GM23338 (cell line): ENCODE measurements around the gene CCDC102A. TPM values are rescaled to one million over a fixed set of nuclear protein-coding genes. Genes with fewer than 3 reads are reported as not detected.

Experiments used
- ATAC-seq: fragments of 200-7000 bp; cut with Tn5 transposase; 3 replicates; pipeline ENCODE4 v1.9.1; 2020
- DNase-seq: peaks from one replicate; pipeline ENCODE4 v3.0.0-alpha.2; 2015; ENCODE audit warnings: low spot score
- H2AFZ ChIP-seq: fragments of 200-600 bp; sonication (generic); 2 replicates; pipeline ENCODE4 v1.8.0; 2016; ENCODE audit warnings: antibody characterized with exemption, mild to moderate bottlenecking, moderate library complexity
- H3F3A ChIP-seq: fragments of 200-600 bp; sonication (generic); replicated peaks from 2 replicates; pipeline ENCODE4 v1.8.0; 2017; ENCODE audit warnings: antibody characterized with exemption, mixed run types, low read depth
- H3K27ac ChIP-seq: fragments of 200-600 bp; sonication (generic); 2 replicates; pipeline ENCODE4 v1.6.1; 2016; ENCODE audit warnings: low read depth
- H3K27me3 ChIP-seq: fragments of 200-600 bp; sonication (generic); 2 replicates; pipeline ENCODE4 v1.8.0; 2016; ENCODE audit warnings: mild to moderate bottlenecking, mixed run types, moderate library complexity; ENCODE audit not compliant: insufficient read depth
- H3K36me3 ChIP-seq: fragments of 200-600 bp; sonication (generic); 2 replicates; pipeline ENCODE4 v1.8.0; 2016; ENCODE audit warnings: mild to moderate bottlenecking; ENCODE audit not compliant: insufficient read depth
- H3K4me1 ChIP-seq: fragments of 200-600 bp; sonication (generic); 2 replicates; pipeline ENCODE4 v1.8.0; 2016; ENCODE audit warnings: mild to moderate bottlenecking, moderate library complexity; ENCODE audit not compliant: insufficient read depth
- H3K4me2 ChIP-seq: fragments of 200-600 bp; sonication (generic); 2 replicates; pipeline ENCODE4 v1.7.1; 2017; ENCODE audit warnings: mixed run types
- H3K4me3 ChIP-seq: fragments of 200-600 bp; sonication (generic); 2 replicates; pipeline ENCODE4 v1.6.1; 2016; ENCODE audit warnings: mixed run types
- H3K79me2 ChIP-seq: fragments of 200-600 bp; sonication (generic); replicated peaks from 2 replicates; pipeline ENCODE4 v1.8.0; 2017; ENCODE audit warnings: mild to moderate bottlenecking; ENCODE audit not compliant: insufficient read depth
- H3K9me2 ChIP-seq: fragments of 200-600 bp; sonication (generic); 2 replicates; pipeline ENCODE4 v1.8.0; 2017; ENCODE audit not compliant: insufficient read depth
- H4K20me1 ChIP-seq: fragments of 200-600 bp; sonication (generic); replicated peaks from 2 replicates; pipeline ENCODE4 v1.8.0; 2017; ENCODE audit warnings: mild to moderate bottlenecking; ENCODE audit not compliant: insufficient read depth
- H3K27ac Mint-ChIP-seq: 2 replicates; pipeline ENCODE4 v1.8.0; 2020; ENCODE audit warnings: inconsistent platforms, mild to moderate bottlenecking, moderate library complexity, mixed read lengths
- H3K27me3 Mint-ChIP-seq: 3 replicates; pipeline ENCODE4 v1.8.0; 2022; ENCODE audit warnings: low read depth, mild to moderate bottlenecking, moderate library complexity, mixed read lengths, inconsistent platforms; ENCODE audit not compliant: insufficient read depth, poor library complexity
- H3K36me3 Mint-ChIP-seq: 3 replicates; pipeline ENCODE4 v1.8.0; 2021; ENCODE audit warnings: low read depth, mild to moderate bottlenecking, inconsistent platforms, moderate library complexity, mixed read lengths
- H3K4me1 Mint-ChIP-seq: 3 replicates; pipeline ENCODE4 v1.8.0; 2020; ENCODE audit warnings: mild to moderate bottlenecking, inconsistent platforms, mixed read lengths
- H3K4me3 Mint-ChIP-seq: 3 replicates; pipeline ENCODE4 v1.8.0; 2021; ENCODE audit warnings: moderate library complexity, mild to moderate bottlenecking, inconsistent platforms, mixed read lengths
- H3K9me3 Mint-ChIP-seq: 3 replicates; pipeline ENCODE4 v1.8.0; 2020; ENCODE audit warnings: moderate library complexity, mild to moderate bottlenecking, inconsistent platforms, mixed read lengths
- CREB1 ChIP-seq: fragments of 250-450 bp; sonication (Bioruptor Pico); IDR thresholded peaks from 2 replicates; pipeline ENCODE4 v1.5.0; 2020; ENCODE audit warnings: low read depth, mild to moderate bottlenecking, moderate library complexity
- EZH2 ChIP-seq: fragments of 200-600 bp; sonication (generic); IDR thresholded peaks from one replicate; pipeline ENCODE4 v1.8.0; 2017; ENCODE audit warnings: antibody characterized with exemption, mild to moderate bottlenecking, low read depth; ENCODE audit not compliant: unreplicated experiment
- EZH2phosphoT487 ChIP-seq: fragments of 200-600 bp; sonication (generic); IDR thresholded peaks from one replicate; pipeline ENCODE4 v1.8.1; 2018; ENCODE audit warnings: antibody characterized with exemption; ENCODE audit not compliant: unreplicated experiment
- JUNB ChIP-seq: IDR thresholded peaks from one replicate; pipeline ENCODE4 v1.6.1; 2016; ENCODE audit warnings: antibody characterized with exemption; ENCODE audit not compliant: unreplicated experiment
- NANOG ChIP-seq: IDR thresholded peaks from 2 replicates; pipeline ENCODE4 v1.6.1; 2016; ENCODE audit warnings: antibody characterized with exemption, borderline replicate concordance
- STAT1 ChIP-seq: IDR thresholded peaks from one replicate; pipeline ENCODE4 v1.6.1; 2016; ENCODE audit warnings: antibody characterized with exemption; ENCODE audit not compliant: unreplicated experiment
- ZNF331 ChIP-seq: fragments of 250-450 bp; sonication (Bioruptor Pico); IDR thresholded peaks from 2 replicates; pipeline ENCODE4 v1.5.0; 2020; ENCODE audit warnings: low read depth, mild to moderate bottlenecking, moderate library complexity
- polyA plus RNA-seq: library from polyadenylated mRNA; unstranded; fragments of >200 nt; fragmentation: Nextera tagmentation; extraction: Ambion mirVana; gene quantifications from 2 replicates; pipeline ENCODE4 v1.2.1, GENCODE V29; 2016
- total RNA-seq: library from RNA; depleted of rRNA; stranded (reverse); fragments of >200 nt; shearing (Covaris generic); gene quantifications from 2 replicates; pipeline ENCODE4 v1.2.3, GENCODE V29; 2014
- TF ChIP-seq, protein P1 (sequence below), 2 experiments: fragments of 200-600 bp in 1 of 2; sonication (generic) in 1 of 2; conservative IDR thresholded peaks; 2 replicates each; pipeline versions ENCODE4 v1.5.1 to v1.6.1; 2016 to 2017; ENCODE audit warnings: antibody characterized with exemption in 2 of 2, low read depth in 2 of 2, mild to moderate bottlenecking in 2 of 2, moderate library complexity in 1 of 2
- TF ChIP-seq, protein P2 (sequence below): fragments of 250-450 bp; sonication (Bioruptor Pico); IDR thresholded peaks from 2 replicates; pipeline ENCODE4 v1.5.0; 2020; ENCODE audit warnings: mild to moderate bottlenecking, moderate library complexity

Gene CCDC102A
- total and polyA plus RNA-seq, 2 experiments from 2014 or later, result 2.0 to 5.2 TPM

DNA sequence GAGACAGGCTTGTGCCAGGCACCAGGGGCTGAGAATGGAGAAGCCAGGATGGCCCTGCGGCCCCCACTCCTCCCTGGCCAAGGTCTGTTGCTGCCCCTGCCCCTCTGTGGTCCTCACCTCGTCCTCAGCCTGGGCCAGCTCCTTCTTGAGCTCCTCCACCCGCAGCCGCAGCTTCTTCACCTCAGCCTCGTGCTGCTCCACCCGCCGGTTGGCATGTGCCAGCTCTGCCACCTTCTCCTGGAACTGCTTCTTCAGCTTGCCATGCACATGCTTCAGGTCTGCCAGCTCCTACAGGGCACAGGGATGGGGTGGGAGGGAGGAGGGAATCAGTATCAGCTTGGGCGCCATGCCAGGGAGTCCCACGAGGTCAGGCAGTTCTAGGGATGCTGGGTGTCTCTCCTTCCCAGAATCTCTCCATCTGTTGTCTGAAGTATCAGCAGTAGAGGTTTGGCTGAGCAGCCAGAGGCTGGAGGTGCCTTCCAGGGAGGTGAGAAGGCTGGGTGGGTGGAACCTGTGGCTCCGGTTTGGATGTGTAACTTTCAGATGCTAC lies 20.1 kb downstream of the CCDC102A start:
- Mint-ChIP-seq H3K9me3 (no peaks in the 10 kb centered on the region; the same call in 2 of the 3 replicates), H3K27ac (no peak overlapping the region), H3K27me3 (peaks cover 12% of the 10 kb centered on the region), H3K4me3 (no peak overlapping the region), H3K36me3 (peaks cover 6% of the 10 kb centered on the region; the same call in 1 of the 3 replicates), H3K4me1 (peaks cover 9% of the 10 kb centered on the region; the same call in 2 of the 3 replicates)
- Histone ChIP-seq H3K4me3 (no peak overlapping the region), H3K36me3 (no peaks in the 10 kb centered on the region), H3K4me2 (no peak overlapping the region), H3K79me2 (no peaks in the 10 kb centered on the region), H3F3A (no peaks in the 10 kb centered on the region), H4K20me1 (no peaks in the 10 kb centered on the region), H3K4me1 (0 out of 2 replicates have a peak, but pooled peaks cover 4% of the 10 kb centered on the region), H3K27ac (no peak overlapping the region), H3K27me3 (no peaks in the 10 kb centered on the region), H3K9me2 (no peaks in the 10 kb centered on the region), H2AFZ (no peak overlapping the region)
- DNase-seq (no peak), ATAC-seq (no peak)
- TF ChIP-seq, protein P1, sequence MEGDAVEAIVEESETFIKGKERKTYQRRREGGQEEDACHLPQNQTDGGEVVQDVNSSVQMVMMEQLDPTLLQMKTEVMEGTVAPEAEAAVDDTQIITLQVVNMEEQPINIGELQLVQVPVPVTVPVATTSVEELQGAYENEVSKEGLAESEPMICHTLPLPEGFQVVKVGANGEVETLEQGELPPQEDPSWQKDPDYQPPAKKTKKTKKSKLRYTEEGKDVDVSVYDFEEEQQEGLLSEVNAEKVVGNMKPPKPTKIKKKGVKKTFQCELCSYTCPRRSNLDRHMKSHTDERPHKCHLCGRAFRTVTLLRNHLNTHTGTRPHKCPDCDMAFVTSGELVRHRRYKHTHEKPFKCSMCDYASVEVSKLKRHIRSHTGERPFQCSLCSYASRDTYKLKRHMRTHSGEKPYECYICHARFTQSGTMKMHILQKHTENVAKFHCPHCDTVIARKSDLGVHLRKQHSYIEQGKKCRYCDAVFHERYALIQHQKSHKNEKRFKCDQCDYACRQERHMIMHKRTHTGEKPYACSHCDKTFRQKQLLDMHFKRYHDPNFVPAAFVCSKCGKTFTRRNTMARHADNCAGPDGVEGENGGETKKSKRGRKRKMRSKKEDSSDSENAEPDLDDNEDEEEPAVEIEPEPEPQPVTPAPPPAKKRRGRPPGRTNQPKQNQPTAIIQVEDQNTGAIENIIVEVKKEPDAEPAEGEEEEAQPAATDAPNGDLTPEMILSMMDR (conservative IDR thresholded peaks at IDR 0.05; ENCODE audit: low read depth in 2 of 2), result no peak
- TF ChIP-seq STAT1 (no peak), EZH2 (no peak), ZNF331 (no peak), CREB1 (no peak)

DNA sequence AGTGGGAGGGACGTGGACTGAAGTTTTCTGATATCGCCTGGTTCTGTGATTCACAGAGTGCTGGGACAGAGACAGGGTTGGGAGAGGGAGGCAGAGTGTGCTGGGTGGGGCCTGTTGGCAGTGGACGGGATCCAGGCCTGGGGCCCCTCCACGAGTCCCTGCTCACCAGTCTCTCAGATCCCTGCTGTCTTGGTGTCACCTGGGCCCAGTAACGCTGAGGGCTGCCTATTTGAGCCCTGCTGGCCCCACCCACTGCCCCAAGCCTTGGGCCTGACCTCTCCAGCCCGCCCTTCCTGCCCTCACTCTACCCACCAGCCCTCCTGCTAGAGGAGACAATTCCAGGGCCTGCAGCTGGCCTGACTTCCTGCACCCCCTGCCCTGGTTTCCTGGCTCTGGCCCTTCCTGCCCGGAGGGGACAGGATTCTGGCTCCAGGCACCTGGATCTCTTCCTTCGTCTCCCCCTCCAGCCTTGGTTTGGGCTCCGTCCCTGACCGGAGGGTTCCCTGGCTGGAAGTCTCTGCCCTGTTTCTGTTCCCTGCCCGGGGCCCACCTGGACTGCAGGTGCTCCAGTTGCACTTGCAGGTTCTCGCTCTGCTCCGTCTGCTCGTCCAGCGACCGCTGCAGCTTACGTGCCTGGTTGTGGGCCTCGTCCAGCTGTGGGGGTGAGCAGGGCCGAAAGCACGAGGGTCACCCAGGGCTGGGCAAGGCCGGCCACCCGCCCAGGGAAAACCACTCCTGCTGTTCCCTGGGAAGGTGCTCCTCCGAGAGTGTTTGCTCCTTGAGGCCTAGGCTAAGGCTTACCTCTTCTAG lies 21.4 kb downstream of the CCDC102A start:
- Histone ChIP-seq H4K20me1 (no peaks in the 10 kb centered on the region), H2AFZ (no peak overlapping the region), H3K27ac (no peak overlapping the region), H3K4me3 (no peak overlapping the region), H3F3A (no peaks in the 10 kb centered on the region), H3K4me1 (0 out of 2 replicates have a peak, but pooled peaks cover 4% of the 10 kb centered on the region), H3K9me2 (no peaks in the 10 kb centered on the region), H3K27me3 (no peaks in the 10 kb centered on the region), H3K4me2 (no peak overlapping the region), H3K36me3 (no peaks in the 10 kb centered on the region), H3K79me2 (no peaks in the 10 kb centered on the region)
- peak; percentile 12; the same call in 1 of the 3 replicates for ATAC-seq
- Mint-ChIP-seq H3K27ac (no peak overlapping the region), H3K36me3 (peaks cover 6% of the 10 kb centered on the region; the same call in 1 of the 3 replicates), H3K9me3 (no peaks in the 10 kb centered on the region), H3K4me3 (no peak overlapping the region), H3K27me3 (peaks cover 8% of the 10 kb centered on the region), H3K4me1 (peaks cover 9% of the 10 kb centered on the region; the same call in 1 of the 3 replicates)
- DNase-seq, result no peak
- no peak for TF ChIP-seq EZH2phosphoT487
- no peak for TF ChIP-seq ZNF331
- TF ChIP-seq JUNB, result no peak
- no peak for TF ChIP-seq STAT1
- TF ChIP-seq, protein P1 (conservative IDR thresholded peaks at IDR 0.05; ENCODE audit: low read depth in 2 of 2), result no peak
- no peak for TF ChIP-seq NANOG
- no peak for TF ChIP-seq CREB1
- TF ChIP-seq, protein P2, sequence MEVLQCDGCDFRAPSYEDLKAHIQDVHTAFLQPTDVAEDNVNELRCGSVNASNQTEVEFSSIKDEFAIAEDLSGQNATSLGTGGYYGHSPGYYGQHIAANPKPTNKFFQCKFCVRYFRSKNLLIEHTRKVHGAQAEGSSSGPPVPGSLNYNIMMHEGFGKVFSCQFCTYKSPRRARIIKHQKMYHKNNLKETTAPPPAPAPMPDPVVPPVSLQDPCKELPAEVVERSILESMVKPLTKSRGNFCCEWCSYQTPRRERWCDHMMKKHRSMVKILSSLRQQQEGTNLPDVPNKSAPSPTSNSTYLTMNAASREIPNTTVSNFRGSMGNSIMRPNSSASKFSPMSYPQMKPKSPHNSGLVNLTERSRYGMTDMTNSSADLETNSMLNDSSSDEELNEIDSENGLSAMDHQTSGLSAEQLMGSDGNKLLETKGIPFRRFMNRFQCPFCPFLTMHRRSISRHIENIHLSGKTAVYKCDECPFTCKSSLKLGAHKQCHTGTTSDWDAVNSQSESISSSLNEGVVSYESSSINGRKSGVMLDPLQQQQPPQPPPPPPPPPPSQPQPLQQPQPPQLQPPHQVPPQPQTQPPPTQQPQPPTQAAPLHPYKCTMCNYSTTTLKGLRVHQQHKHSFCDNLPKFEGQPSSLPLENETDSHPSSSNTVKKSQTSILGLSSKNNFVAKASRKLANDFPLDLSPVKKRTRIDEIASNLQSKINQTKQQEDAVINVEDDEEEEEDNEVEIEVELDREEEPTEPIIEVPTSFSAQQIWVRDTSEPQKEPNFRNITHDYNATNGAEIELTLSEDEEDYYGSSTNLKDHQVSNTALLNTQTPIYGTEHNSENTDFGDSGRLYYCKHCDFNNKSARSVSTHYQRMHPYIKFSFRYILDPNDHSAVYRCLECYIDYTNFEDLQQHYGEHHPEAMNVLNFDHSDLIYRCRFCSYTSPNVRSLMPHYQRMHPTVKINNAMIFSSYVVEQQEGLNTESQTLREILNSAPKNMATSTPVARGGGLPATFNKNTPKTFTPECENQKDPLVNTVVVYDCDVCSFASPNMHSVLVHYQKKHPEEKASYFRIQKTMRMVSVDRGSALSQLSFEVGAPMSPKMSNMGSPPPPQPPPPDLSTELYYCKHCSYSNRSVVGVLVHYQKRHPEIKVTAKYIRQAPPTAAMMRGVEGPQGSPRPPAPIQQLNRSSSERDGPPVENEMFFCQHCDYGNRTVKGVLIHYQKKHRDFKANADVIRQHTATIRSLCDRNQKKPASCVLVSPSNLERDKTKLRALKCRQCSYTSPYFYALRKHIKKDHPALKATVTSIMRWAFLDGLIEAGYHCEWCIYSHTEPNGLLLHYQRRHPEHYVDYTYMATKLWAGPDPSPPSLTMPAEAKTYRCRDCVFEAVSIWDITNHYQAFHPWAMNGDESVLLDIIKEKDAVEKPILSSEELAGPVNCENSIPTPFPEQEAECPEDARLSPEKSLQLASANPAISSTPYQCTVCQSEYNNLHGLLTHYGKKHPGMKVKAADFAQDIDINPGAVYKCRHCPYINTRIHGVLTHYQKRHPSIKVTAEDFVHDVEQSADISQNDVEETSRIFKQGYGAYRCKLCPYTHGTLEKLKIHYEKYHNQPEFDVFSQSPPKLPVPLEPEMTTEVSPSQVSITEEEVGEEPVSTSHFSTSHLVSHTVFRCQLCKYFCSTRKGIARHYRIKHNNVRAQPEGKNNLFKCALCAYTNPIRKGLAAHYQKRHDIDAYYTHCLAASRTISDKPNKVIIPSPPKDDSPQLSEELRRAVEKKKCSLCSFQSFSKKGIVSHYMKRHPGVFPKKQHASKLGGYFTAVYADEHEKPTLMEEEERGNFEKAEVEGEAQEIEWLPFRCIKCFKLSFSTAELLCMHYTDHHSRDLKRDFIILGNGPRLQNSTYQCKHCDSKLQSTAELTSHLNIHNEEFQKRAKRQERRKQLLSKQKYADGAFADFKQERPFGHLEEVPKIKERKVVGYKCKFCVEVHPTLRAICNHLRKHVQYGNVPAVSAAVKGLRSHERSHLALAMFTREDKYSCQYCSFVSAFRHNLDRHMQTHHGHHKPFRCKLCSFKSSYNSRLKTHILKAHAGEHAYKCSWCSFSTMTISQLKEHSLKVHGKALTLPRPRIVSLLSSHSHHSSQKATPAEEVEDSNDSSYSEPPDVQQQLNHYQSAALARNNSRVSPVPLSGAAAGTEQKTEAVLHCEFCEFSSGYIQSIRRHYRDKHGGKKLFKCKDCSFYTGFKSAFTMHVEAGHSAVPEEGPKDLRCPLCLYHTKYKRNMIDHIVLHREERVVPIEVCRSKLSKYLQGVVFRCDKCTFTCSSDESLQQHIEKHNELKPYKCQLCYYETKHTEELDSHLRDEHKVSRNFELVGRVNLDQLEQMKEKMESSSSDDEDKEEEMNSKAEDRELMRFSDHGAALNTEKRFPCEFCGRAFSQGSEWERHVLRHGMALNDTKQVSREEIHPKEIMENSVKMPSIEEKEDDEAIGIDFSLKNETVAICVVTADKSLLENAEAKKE (CRISPR knock-in tag), result no peak
- TF ChIP-seq EZH2, result no peak
